H1 (cell line): Measurements from ENCODE around the gene GLIPR2.

Experiments
- POLR2AphosphoS5 ChIP-seq: IDR thresholded peaks from 2 replicates; pipeline ENCODE4 v1.6.1; 2011; ENCODE audit warnings: low read depth, low read length
- TF ChIP-seq, protein P1 (sequence below), 3 experiments: IDR thresholded peaks; 1 replicate in 2 of 3; 2 replicates in 1 of 3; pipeline versions ENCODE4 v1.5.1 to v1.6.1; 2011; ENCODE audit warnings: low read length in 3 of 3, mild to moderate bottlenecking in 3 of 3, inconsistent platforms in 2 of 3, low read depth in 1 of 3, moderate library complexity in 1 of 3; ENCODE audit not compliant: insufficient read depth in 1 of 3; ENCODE audit errors: control extremely low read depth in 1 of 3

DNA sequence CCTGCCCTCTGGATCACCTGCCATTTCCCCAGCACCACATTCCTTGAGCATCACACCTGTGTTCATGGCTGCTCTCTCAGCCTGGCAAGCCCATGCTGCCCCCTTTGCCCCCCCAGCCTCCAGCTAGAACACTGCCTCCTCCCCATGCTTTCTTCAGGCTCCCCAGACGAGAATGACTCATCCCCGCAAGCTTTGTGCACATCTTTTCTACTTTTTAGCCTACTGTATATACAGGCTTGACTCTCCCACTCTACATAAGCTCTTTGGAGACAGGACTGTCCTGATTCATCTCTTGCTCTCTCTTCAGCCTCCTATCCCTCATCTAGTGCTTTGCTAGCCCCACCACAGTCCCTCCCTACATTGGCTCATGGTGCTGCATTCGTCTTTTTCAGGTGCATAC, 19.9 kb upstream of the GLIPR2 start:
- no peak for TF ChIP-seq POLR2AphosphoS5
- TF ChIP-seq, protein P1, sequence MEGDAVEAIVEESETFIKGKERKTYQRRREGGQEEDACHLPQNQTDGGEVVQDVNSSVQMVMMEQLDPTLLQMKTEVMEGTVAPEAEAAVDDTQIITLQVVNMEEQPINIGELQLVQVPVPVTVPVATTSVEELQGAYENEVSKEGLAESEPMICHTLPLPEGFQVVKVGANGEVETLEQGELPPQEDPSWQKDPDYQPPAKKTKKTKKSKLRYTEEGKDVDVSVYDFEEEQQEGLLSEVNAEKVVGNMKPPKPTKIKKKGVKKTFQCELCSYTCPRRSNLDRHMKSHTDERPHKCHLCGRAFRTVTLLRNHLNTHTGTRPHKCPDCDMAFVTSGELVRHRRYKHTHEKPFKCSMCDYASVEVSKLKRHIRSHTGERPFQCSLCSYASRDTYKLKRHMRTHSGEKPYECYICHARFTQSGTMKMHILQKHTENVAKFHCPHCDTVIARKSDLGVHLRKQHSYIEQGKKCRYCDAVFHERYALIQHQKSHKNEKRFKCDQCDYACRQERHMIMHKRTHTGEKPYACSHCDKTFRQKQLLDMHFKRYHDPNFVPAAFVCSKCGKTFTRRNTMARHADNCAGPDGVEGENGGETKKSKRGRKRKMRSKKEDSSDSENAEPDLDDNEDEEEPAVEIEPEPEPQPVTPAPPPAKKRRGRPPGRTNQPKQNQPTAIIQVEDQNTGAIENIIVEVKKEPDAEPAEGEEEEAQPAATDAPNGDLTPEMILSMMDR (IDR thresholded peaks at IDR 0.05; ENCODE audit: control extremely low read depth in 1 of 3, insufficient read depth in 1 of 3, low read depth in 1 of 3, low read length in 3 of 3): no peak
